Forelimb muscle (tissue), 1 donor: Measurements from ENCODE around the gene GAN. TPM values are rescaled to one million over a fixed set of nuclear protein-coding genes. Genes with fewer than 3 reads are reported as not detected.

Experiments used
- DNase-seq: peaks from one replicate; pipeline ENCODE4 v3.0.0-alpha.2; 2013; ENCODE audit warnings: low read depth
- polyA plus RNA-seq: library from polyadenylated mRNA; unstranded; fragments of 120-200 nt; gene quantifications from one replicate; pipeline ENCODE4 v1.2.1, GENCODE V29; 2013; ENCODE audit not compliant: insufficient read length

Gene GAN
- polyA plus RNA-seq, 1 donor = 2.7 TPM

DNA sequence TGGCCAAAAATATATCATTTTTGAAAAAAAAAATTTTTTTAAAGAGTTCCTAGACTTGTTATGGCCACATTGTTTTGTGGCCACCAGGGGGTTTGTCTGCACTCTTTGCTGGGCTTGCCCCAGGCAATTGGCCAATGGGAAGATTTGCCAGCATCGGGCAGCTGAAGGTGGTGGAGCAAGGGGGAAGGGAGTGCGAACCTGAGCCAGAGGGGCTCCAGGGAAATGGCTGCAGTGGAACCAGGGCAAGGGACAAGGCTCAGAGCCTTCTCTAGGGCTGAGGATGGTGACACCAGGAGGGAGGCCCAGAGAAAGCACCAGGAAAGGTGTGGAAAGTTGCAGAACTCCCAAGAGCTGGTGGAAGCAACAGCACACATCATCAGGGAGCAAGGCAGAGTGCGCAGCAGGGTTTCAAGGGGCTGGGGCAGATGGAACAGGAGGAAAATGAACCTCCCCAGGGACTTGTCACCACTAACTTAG is 114.3 kb downstream of the GAN start:
- DNase-seq = no peak

DNA sequence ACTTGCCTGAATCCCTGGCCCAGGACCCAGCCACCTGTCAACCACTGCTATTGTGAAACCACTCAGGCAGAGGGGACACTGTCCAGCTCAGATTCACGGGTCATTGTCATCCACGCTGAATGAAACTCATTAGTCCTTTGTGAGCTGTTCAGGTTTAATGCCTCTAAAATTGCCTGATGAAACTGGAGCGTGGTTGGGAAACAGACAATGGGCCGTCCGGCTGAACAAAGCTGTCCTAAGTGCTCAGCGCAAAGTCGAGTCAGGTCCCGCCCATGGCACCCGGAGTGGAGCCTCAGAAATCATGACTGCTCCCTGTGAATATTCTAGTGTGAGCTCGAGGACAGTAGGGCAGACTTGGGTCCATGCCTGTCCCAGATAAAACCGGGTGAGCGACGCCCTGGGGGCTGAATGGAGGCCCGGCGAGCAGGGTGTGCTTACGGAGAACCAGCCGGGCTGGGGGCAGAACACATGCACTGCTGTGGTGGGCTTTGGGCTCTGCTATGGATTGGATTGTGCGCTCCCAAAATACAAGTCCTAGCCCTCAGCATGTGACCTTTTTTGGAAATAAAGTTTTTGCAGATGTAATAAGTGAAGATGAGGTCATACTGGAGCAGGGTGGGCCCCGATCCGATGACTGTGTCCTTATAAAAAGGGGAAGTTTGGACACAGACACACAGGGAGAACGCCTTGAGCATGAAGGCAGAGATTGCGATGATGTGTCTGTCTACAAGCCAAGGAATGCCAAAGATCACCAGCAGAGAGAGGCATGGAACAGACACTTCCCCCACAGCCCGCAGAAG is 117.0 kb downstream of the GAN start:
- no peak for DNase-seq

DNA sequence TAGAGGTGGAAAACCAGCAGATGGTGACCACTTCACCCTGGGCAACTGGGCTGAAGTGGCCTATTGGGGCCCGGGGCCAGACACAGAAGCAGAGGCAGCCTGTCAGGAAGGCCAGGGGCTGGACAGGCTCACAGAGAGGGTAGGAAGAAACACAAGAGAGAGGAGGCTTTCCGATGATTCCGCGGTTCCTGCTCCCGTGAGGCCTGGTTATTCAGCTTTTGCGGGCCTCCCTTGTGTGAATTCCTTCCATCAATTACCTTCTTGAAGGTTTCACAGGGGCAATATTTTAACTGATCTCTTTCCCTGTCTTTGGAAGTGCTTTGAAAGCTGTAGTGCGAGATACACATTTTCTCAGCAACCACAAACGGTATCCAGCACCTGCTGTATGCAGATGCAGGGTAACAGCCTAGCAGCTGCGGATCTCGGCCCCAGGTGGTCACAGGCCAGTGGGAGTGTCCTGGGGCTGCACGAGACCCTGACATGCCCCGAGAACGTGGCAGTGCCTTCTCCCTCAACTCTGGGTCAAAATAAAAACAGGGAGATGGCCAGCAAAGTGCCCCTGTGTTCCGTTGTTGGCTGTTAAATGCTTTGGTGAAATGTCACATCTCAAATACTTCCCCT is 118.3 kb downstream of the GAN start:
- no peak for DNase-seq

DNA sequence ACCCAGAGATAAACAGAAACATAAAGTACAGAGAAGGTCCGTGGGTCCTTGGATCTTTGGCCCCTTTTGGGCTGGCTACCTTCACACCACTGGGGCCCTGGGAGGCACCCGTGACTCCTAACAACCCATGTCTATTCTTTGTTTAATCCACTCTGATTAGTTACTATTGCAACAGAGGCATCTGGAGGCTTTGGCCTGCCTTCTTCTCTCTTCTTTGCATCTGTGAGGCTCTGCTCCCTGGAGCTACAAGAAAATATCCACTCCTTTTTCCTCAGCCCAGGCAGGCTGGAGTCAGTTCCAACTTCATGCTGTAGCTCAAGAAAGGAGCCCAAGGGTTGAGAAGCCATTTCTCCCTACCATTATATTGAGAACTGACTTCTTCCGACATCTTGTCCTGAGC is 120.3 kb downstream of the GAN start:
- no peak for DNase-seq

DNA sequence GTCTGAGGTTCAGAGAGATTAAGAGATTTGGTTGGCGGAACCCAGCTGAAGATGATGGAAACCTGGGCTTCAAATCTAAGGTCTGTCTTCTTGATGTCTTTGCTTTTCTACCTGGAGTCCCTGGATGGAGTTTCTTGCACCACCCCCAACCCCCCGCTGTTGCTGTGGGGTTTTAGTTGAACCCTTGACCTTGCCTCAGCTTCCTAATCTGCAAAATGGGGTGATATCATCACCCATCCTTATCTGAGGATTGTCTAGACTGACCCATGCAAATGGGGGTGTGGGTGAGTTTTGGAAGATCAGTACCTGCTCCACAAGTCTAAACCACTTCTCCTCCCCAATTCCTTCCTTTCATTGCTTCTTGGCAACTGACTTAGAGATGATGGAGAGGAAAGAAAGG is 120.8 kb downstream of the GAN start:
- no peak for DNase-seq

DNA sequence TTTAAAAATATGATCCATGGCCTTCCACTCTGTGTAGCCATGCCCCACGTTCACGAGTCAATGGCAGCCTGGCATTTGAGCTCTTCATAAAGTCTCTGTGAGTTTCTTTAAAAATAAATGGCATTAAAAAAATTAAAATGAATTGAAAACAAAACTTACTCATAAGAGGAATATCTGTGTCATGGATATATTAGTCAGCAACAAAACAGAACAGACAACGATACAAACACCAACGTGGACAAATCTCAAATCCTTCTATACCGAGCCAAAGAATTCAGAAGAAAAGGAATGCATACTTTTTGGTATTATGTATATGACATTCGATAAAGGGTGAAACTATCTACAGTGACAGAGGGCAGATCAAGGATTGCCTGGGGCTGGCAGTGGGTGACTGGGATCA is 121.6 kb downstream of the GAN start:
- DNase-seq = no peak

DNA sequence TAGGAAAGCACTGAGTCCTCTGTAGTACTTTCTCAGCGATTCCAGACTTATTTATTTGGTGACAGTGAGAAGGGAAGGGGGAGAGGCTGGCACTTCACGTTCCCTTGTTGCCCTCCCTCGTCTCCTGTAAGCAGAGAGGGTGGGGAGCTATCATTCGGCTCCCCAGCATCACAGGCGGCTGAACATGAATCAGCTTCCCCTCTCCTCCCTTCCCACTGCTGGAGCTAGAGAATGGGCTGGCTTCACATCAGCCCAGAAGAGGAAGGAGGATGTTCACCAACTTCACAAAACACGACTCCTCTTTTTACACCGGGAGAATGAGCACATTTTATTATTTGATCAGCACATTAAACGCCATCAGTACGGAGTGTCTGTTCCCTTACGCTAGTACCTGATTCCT is 123.1 kb downstream of the GAN start:
- no peak for DNase-seq

Other genes starting within 250 kb of the GAN start
- 0.19 TPM for gene C16orf46, start 237.7 kb upstream of the GAN start, polyA plus RNA-seq
- gene GCSH, start 218.6 kb upstream of the GAN start, polyA plus RNA-seq = 49.2 TPM
- gene BCO1, start 76.3 kb upstream of the GAN start, polyA plus RNA-seq = 0.05 TPM
- 11.9 TPM for gene CMIP, start 129.8 kb downstream of the GAN start, polyA plus RNA-seq